Stomach (tissue), 4 donors: ENCODE data around the gene FAM3D.
"Not testable (repeated sequence)": the region's sequence is repeated elsewhere in the genome, so short reads cannot be mapped to it uniquely, and the experiment has no call there.

Experiments used
- EP300 ChIP-seq: sonication (generic); formaldehyde crosslinking; IDR thresholded peaks from one replicate; pipeline ENCODE4 v1.6.1; 2017; ENCODE audit warnings: antibody characterized with exemption
- POLR2A ChIP-seq, 4 donors: fragments of 450-650 bp; IDR thresholded peaks; one replicate each; pipeline ENCODE4 v1.6.1; 2016; ENCODE audit warnings: antibody characterized with exemption in 4 of 4, control low read depth in 2 of 4, mild to moderate bottlenecking in 1 of 4, moderate library complexity in 1 of 4
- POLR2AphosphoS5 ChIP-seq, 3 donors: sonication (generic); formaldehyde crosslinking; IDR thresholded peaks; one replicate each; pipeline ENCODE4 v1.6.1; 2016; ENCODE audit warnings: antibody characterized with exemption in 3 of 3
- TF ChIP-seq, protein P1 (sequence below), 7 experiments: fragments of 450-650 bp in 4 of 7; fragments of 200-600 bp in 3 of 7; sonication (generic) in 3 of 7; IDR thresholded peaks; one replicate each; pipeline ENCODE4 v1.5.1; 2016 to 2019; ENCODE audit warnings: antibody characterized with exemption in 7 of 7, control low read depth in 2 of 7, mild to moderate bottlenecking in 1 of 7

DNA sequence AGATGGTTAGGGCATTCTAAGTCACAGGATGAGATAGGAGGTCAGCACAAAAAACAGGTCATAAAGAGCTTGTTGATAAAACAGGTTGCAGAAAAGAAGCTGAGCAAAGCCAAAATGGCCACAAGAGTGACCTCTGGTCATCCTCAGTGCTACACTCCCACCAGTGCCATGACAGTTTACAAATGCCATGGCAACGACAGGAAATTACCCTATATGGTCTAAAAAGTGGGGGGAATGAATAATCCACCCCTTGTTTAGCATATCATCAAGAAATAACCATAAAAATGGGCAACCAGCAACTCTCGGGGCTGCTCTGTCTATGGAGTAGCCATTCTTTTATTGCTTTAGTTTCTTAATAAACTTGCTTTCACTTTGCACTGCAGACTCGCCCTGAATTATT lies 30.2 kb upstream of the FAM3D start:
- TF ChIP-seq, protein P1, sequence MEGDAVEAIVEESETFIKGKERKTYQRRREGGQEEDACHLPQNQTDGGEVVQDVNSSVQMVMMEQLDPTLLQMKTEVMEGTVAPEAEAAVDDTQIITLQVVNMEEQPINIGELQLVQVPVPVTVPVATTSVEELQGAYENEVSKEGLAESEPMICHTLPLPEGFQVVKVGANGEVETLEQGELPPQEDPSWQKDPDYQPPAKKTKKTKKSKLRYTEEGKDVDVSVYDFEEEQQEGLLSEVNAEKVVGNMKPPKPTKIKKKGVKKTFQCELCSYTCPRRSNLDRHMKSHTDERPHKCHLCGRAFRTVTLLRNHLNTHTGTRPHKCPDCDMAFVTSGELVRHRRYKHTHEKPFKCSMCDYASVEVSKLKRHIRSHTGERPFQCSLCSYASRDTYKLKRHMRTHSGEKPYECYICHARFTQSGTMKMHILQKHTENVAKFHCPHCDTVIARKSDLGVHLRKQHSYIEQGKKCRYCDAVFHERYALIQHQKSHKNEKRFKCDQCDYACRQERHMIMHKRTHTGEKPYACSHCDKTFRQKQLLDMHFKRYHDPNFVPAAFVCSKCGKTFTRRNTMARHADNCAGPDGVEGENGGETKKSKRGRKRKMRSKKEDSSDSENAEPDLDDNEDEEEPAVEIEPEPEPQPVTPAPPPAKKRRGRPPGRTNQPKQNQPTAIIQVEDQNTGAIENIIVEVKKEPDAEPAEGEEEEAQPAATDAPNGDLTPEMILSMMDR (IDR thresholded peaks at IDR 0.05) = not testable (repeated sequence)
- TF ChIP-seq POLR2A (IDR thresholded peaks at IDR 0.05); EP300; POLR2AphosphoS5 (IDR thresholded peaks at IDR 0.05): not testable (repeated sequence)
